Stimulated activated CD4-positive, alpha-beta T cell treated with anti-CD3 and anti-CD28 coated beads, Interleukin-15, amount 100 ng/mL, for 1 hour (primary cell): ENCODE data around the gene PANK3.

Source experiments
- DNase-seq, 2 donors: peaks; one replicate each; pipeline ENCODE4 v3.0.0-alpha.2; 2020; ENCODE audit warnings: low read depth in 1 of 2, low spot score in 1 of 2

Gene PANK3

GRCh38 chr5:168578538-168579487 is at the start of gene PANK3:
Gene PANK3, minus strand, starts transcription at chr5:168579368. Its CDS starts 85 bp downstream, at chr5:168579283.
- no peak for DNase-seq

- no peak for DNase-seq
These were observed 45.7 kb upstream of the PANK3 start for GRCh38 chr5:168624850-168625364.

GRCh38 chr5:168620807-168621206 is 41.6 kb upstream of the PANK3 start:
- DNase-seq: no peak

GRCh38 chr5:168614661-168615060 is 35.5 kb upstream of the PANK3 start:
- DNase-seq: no peak

- no peak for DNase-seq
These were observed 34.8 kb upstream of the PANK3 start for GRCh38 chr5:168613996-168614395.

- no peak for DNase-seq
These were observed 34.2 kb upstream of the PANK3 start for GRCh38 chr5:168613396-168613795.

GRCh38 chr5:168612996-168613395 is 33.8 kb upstream of the PANK3 start:
- DNase-seq: no peak

- DNase-seq: no peak
These were observed 33.0 kb upstream of the PANK3 start for GRCh38 chr5:168612123-168612522.

- DNase-seq: no peak
These were observed 32.0 kb upstream of the PANK3 start for GRCh38 chr5:168611165-168611564.

GRCh38 chr5:168609806-168610482 is 30.8 kb upstream of the PANK3 start:
- DNase-seq: no peak

GRCh38 chr5:168608821-168609220 is 29.7 kb upstream of the PANK3 start:
- DNase-seq: no peak

GRCh38 chr5:168608386-168608785 is 29.2 kb upstream of the PANK3 start:
- DNase-seq: no peak

- no peak for DNase-seq
These were observed 28.8 kb upstream of the PANK3 start for GRCh38 chr5:168607946-168608345.

GRCh38 chr5:168606562-168606961 is 27.4 kb upstream of the PANK3 start:
- DNase-seq: no peak

- DNase-seq: no peak
These were observed 25.3 kb upstream of the PANK3 start for GRCh38 chr5:168604436-168604835.

- no peak for DNase-seq
These were observed 24.6 kb upstream of the PANK3 start for GRCh38 chr5:168603746-168604145.

GRCh38 chr5:168602517-168602916 is 23.3 kb upstream of the PANK3 start:
- no peak for DNase-seq

- DNase-seq: no peak
These were observed 22.8 kb upstream of the PANK3 start for GRCh38 chr5:168601972-168602371.

GRCh38 chr5:168600409-168600808 is 21.2 kb upstream of the PANK3 start:
- no peak for DNase-seq

GRCh38 chr5:168599826-168600225 is 20.7 kb upstream of the PANK3 start:
- DNase-seq: no peak

- DNase-seq: no peak
These were observed 19.5 kb upstream of the PANK3 start for GRCh38 chr5:168598639-168599038.

- DNase-seq: no peak
These were observed 17.8 kb upstream of the PANK3 start for GRCh38 chr5:168596927-168597326.
